WTC11 (cell line): ENCODE data around the gene TBC1D10B. TPM values are rescaled to one million over a fixed set of nuclear protein-coding genes. Genes with fewer than 3 reads are reported as not detected.

Experiments
- ATF6 ChIP-seq: sonication (generic); formaldehyde crosslinking; IDR thresholded peaks from 2 replicates; pipeline ENCODE4 v1.8.1; 2023; ENCODE audit warnings: mild to moderate bottlenecking, missing genetic modification reagents
- CBFB ChIP-seq: sonication (generic); formaldehyde crosslinking; IDR thresholded peaks from 2 replicates; pipeline ENCODE4 v1.8.1; 2022; ENCODE audit warnings: mild to moderate bottlenecking, low read depth, missing genetic modification reagents
- CREB1 ChIP-seq: sonication (generic); formaldehyde crosslinking; IDR thresholded peaks from 2 replicates; pipeline ENCODE4 v1.8.0; 2023; ENCODE audit warnings: mild to moderate bottlenecking, missing genetic modification reagents
- E2F1 ChIP-seq: sonication (generic); formaldehyde crosslinking; IDR thresholded peaks from 2 replicates; pipeline ENCODE4 v1.8.0; 2022; ENCODE audit warnings: mild to moderate bottlenecking, missing genetic modification reagents
- ETV6 ChIP-seq: sonication (generic); formaldehyde crosslinking; IDR thresholded peaks from 2 replicates; pipeline ENCODE4 v1.8.1; 2022; ENCODE audit warnings: mild to moderate bottlenecking, missing genetic modification reagents
- FOXK1 ChIP-seq: sonication (generic); formaldehyde crosslinking; IDR thresholded peaks from 2 replicates; pipeline ENCODE4 v1.8.0; 2022; ENCODE audit warnings: mild to moderate bottlenecking, moderate library complexity, missing genetic modification reagents
- GRHL2 ChIP-seq: fragments of 250-450 bp; sonication (Bioruptor Pico); IDR thresholded peaks from 2 replicates; pipeline ENCODE4 v1.8.0; 2022; ENCODE audit warnings: mild to moderate bottlenecking, moderate library complexity; ENCODE audit not compliant: insufficient replicate concordance, severe bottlenecking
- KAT7 ChIP-seq: sonication (generic); formaldehyde crosslinking; IDR thresholded peaks from 2 replicates; pipeline ENCODE4 v1.8.1; 2023; ENCODE audit warnings: missing genetic modification reagents, mild to moderate bottlenecking, borderline replicate concordance
- NR3C1 ChIP-seq: sonication (generic); formaldehyde crosslinking; conservative IDR thresholded peaks from 2 replicates; pipeline ENCODE4 v1.8.1; 2023; ENCODE audit warnings: low read depth, mild to moderate bottlenecking, missing genetic modification reagents
- SOX15 ChIP-seq: fragments of 250-450 bp; sonication (Bioruptor Pico); IDR thresholded peaks from 2 replicates; pipeline ENCODE4 v1.9.0; 2021; ENCODE audit warnings: mild to moderate bottlenecking
- SP1 ChIP-seq: sonication (generic); formaldehyde crosslinking; conservative IDR thresholded peaks from 2 replicates; pipeline ENCODE4 v1.8.1; 2022; ENCODE audit warnings: missing genetic modification reagents
- TCF7 ChIP-seq: sonication (generic); formaldehyde crosslinking; IDR thresholded peaks from 2 replicates; pipeline ENCODE4 v1.8.0; 2022; ENCODE audit warnings: mild to moderate bottlenecking, low read depth, missing genetic modification reagents, moderate library complexity
- TEAD1 ChIP-seq: sonication (generic); formaldehyde crosslinking; IDR thresholded peaks from 2 replicates; pipeline ENCODE4 v1.8.0; 2022; ENCODE audit warnings: mild to moderate bottlenecking, missing genetic modification reagents
- ZNF219 ChIP-seq: sonication (generic); formaldehyde crosslinking; IDR thresholded peaks from 2 replicates; pipeline ENCODE4 v1.8.0; 2023; ENCODE audit warnings: missing genetic modification reagents, mild to moderate bottlenecking, borderline replicate concordance
- ZNF396 ChIP-seq: fragments of 250-450 bp; sonication (Bioruptor Pico); IDR thresholded peaks from 2 replicates; pipeline ENCODE4 v1.8.0; 2021; ENCODE audit warnings: mild to moderate bottlenecking, moderate library complexity, borderline replicate concordance
- ZSCAN18 ChIP-seq: fragments of 250-450 bp; sonication (Bioruptor Pico); IDR thresholded peaks from 2 replicates; pipeline ENCODE4 v2.1.2; 2022; ENCODE audit warnings: mild to moderate bottlenecking, moderate library complexity
- total RNA-seq: library from RNA; stranded (reverse); gene quantifications from 3 replicates; pipeline ENCODE4 v1.2.3, GENCODE V29; 2021
- TF ChIP-seq, protein P1 (sequence below): sonication (generic); formaldehyde crosslinking; IDR thresholded peaks from 2 replicates; pipeline ENCODE4 v1.8.0; 2022; ENCODE audit warnings: mild to moderate bottlenecking, missing genetic modification reagents
- TF ChIP-seq, protein P2 (sequence below): fragments of 250-450 bp; sonication (Bioruptor Pico); IDR thresholded peaks from 2 replicates; pipeline ENCODE4 v1.9.0; 2021; ENCODE audit warnings: mild to moderate bottlenecking
- TF ChIP-seq, protein P3 (sequence below): sonication (generic); formaldehyde crosslinking; IDR thresholded peaks from 2 replicates; pipeline ENCODE4 v1.8.1; 2022; ENCODE audit warnings: low read depth, mild to moderate bottlenecking, moderate library complexity, missing genetic modification reagents, borderline replicate concordance
- TF ChIP-seq, protein P4 (sequence below): sonication (generic); formaldehyde crosslinking; IDR thresholded peaks from 2 replicates; pipeline ENCODE4 v1.8.1; 2023; ENCODE audit warnings: mild to moderate bottlenecking, moderate library complexity, missing genetic modification reagents
- TF ChIP-seq, protein P5 (sequence below): fragments of 250-450 bp; sonication (Bioruptor Pico); IDR thresholded peaks from 2 replicates; pipeline ENCODE4 v1.8.0; 2021; ENCODE audit warnings: mild to moderate bottlenecking
- TF ChIP-seq, protein P6 (sequence below): sonication (generic); formaldehyde crosslinking; IDR thresholded peaks from 2 replicates; pipeline ENCODE4 v1.8.0; 2023; ENCODE audit warnings: missing genetic modification reagents, mild to moderate bottlenecking, borderline replicate concordance

Gene TBC1D10B
- total RNA-seq, 1 experiment from 2014 or later, result 40.5 TPM

DNA sequence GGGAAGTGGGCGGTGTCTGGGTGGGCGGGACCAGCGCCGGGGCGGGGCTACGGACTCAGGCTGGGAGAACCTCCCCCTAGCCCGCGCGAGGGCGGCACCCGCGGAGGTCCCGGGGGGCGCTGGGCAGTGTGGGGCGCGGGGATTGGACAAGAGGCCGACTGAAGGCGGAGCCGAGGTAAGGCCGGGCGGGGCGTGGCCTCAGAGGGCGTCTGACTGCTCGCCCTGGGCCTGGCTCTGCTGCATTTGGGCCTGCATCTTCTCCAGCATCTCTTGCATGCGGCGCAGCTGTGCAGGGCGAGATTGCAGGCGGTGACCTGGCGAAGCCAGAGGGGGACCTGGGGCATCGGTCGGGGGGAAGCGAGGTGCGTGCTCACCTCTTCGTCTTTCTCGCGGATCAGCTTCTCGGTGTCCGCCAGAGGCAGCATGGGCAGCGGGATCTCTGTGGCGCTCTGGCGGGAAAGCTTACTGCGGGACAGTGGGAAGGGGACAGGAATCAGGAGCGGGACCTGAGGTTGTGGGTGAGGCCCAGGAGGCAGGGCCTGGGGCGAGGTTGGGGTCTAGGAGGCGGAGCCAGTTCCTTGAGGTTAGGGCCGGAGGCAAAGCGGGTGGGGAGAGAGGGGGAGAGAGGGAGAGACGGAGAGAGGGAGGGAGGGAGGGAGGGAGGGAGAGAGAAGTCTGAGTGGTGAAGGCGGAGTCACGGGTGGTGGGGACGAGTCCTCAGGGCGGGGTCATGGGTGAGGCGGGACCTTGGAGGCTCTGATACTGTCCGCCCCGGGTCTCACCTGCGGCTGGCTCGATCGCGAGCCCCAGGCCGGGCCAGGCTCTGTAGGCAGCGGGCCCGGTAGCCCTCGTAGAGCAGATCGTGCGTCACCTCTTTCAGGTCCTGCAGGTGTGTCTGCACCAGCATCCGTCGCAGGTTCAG is 8.2 kb upstream of the TBC1D10B start (continued):
- TF ChIP-seq GRHL2 (CRISPR knock-in tag) (no peak), E2F1 (CRISPR knock-in tag) (no peak), SOX15 (CRISPR knock-in tag) (no peak), ZSCAN18 (CRISPR knock-in tag) (no peak), ETV6 (peak; percentile 67), TCF7 (CRISPR knock-in tag) (no peak), CBFB (CRISPR knock-in tag) (no peak), KAT7 (CRISPR knock-in tag) (no peak), ATF6 (CRISPR knock-in tag) (no peak), SP1 (CRISPR knock-in tag) (peak; percentile 53; the same call in 1 of the 2 replicates), ZNF219 (no peak), ZNF396 (CRISPR knock-in tag) (no peak), FOXK1 (0 out of 2 replicates have a peak, but pooled peaks have one; percentile 12), NR3C1 (CRISPR knock-in tag) (no peak), CREB1 (CRISPR knock-in tag) (no peak), TEAD1 (CRISPR knock-in tag) (peak; percentile 37; the same call in 1 of the 2 replicates)
- TF ChIP-seq, protein P1, sequence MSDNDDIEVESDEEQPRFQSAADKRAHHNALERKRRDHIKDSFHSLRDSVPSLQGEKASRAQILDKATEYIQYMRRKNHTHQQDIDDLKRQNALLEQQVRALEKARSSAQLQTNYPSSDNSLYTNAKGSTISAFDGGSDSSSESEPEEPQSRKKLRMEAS (CRISPR knock-in tag), result peak; percentile 73; the same call in 1 of the 2 replicates
- TF ChIP-seq, protein P2, sequence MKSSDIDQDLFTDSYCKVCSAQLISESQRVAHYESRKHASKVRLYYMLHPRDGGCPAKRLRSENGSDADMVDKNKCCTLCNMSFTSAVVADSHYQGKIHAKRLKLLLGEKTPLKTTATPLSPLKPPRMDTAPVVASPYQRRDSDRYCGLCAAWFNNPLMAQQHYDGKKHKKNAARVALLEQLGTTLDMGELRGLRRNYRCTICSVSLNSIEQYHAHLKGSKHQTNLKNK, result 0 out of 2 replicates have a peak, but pooled peaks have one; percentile 34
- TF ChIP-seq, protein P3, sequence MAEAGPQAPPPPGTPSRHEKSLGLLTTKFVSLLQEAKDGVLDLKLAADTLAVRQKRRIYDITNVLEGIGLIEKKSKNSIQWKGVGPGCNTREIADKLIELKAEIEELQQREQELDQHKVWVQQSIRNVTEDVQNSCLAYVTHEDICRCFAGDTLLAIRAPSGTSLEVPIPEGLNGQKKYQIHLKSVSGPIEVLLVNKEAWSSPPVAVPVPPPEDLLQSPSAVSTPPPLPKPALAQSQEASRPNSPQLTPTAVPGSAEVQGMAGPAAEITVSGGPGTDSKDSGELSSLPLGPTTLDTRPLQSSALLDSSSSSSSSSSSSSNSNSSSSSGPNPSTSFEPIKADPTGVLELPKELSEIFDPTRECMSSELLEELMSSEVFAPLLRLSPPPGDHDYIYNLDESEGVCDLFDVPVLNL (CRISPR knock-in tag), result no peak
- TF ChIP-seq, protein P4, sequence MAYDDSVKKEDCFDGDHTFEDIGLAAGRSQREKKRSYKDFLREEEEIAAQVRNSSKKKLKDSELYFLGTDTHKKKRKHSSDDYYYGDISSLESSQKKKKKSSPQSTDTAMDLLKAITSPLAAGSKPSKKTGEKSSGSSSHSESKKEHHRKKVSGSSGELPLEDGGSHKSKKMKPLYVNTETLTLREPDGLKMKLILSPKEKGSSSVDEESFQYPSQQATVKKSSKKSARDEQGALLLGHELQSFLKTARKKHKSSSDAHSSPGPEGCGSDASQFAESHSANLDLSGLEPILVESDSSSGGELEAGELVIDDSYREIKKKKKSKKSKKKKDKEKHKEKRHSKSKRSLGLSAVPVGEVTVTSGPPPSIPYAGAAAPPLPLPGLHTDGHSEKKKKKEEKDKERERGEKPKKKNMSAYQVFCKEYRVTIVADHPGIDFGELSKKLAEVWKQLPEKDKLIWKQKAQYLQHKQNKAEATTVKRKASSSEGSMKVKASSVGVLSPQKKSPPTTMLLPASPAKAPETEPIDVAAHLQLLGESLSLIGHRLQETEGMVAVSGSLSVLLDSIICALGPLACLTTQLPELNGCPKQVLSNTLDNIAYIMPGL, result no peak; the same call in 1 of the 2 replicates
- TF ChIP-seq, protein P5, sequence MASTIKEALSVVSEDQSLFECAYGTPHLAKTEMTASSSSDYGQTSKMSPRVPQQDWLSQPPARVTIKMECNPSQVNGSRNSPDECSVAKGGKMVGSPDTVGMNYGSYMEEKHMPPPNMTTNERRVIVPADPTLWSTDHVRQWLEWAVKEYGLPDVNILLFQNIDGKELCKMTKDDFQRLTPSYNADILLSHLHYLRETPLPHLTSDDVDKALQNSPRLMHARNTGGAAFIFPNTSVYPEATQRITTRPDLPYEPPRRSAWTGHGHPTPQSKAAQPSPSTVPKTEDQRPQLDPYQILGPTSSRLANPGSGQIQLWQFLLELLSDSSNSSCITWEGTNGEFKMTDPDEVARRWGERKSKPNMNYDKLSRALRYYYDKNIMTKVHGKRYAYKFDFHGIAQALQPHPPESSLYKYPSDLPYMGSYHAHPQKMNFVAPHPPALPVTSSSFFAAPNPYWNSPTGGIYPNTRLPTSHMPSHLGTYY (CRISPR knock-in tag), result no peak
- TF ChIP-seq, protein P6, sequence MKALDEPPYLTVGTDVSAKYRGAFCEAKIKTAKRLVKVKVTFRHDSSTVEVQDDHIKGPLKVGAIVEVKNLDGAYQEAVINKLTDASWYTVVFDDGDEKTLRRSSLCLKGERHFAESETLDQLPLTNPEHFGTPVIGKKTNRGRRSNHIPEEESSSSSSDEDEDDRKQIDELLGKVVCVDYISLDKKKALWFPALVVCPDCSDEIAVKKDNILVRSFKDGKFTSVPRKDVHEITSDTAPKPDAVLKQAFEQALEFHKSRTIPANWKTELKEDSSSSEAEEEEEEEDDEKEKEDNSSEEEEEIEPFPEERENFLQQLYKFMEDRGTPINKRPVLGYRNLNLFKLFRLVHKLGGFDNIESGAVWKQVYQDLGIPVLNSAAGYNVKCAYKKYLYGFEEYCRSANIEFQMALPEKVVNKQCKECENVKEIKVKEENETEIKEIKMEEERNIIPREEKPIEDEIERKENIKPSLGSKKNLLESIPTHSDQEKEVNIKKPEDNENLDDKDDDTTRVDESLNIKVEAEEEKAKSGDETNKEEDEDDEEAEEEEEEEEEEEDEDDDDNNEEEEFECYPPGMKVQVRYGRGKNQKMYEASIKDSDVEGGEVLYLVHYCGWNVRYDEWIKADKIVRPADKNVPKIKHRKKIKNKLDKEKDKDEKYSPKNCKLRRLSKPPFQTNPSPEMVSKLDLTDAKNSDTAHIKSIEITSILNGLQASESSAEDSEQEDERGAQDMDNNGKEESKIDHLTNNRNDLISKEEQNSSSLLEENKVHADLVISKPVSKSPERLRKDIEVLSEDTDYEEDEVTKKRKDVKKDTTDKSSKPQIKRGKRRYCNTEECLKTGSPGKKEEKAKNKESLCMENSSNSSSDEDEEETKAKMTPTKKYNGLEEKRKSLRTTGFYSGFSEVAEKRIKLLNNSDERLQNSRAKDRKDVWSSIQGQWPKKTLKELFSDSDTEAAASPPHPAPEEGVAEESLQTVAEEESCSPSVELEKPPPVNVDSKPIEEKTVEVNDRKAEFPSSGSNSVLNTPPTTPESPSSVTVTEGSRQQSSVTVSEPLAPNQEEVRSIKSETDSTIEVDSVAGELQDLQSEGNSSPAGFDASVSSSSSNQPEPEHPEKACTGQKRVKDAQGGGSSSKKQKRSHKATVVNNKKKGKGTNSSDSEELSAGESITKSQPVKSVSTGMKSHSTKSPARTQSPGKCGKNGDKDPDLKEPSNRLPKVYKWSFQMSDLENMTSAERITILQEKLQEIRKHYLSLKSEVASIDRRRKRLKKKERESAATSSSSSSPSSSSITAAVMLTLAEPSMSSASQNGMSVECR (CRISPR knock-in tag), result peak; percentile 38; the same call in 1 of the 2 replicates
